OCI-LY3 (cell line): Measurements from ENCODE around the gene PTCSC3.

Experiments
- H2AFZ ChIP-seq: fragments of 200-600, 300-600 bp; shearing (Covaris generic); 2 replicates; pipeline ENCODE4 v1.6.0; 2014; ENCODE audit warnings: antibody characterized with exemption, low read depth, low read length
- H3K27ac ChIP-seq: fragments of 200-600, 300-600 bp; sonication (generic); 2 replicates; pipeline ENCODE4 v1.5.1; 2014; ENCODE audit warnings: mild to moderate bottlenecking, low read length, moderate library complexity, mixed read lengths
- H3K27me3 ChIP-seq: fragments of 200-600, 300-600 bp; sonication (generic); 2 replicates; pipeline ENCODE4 v1.6.1; 2014; ENCODE audit warnings: low read depth, low read length, mixed read lengths
- H3K36me3 ChIP-seq: fragments of 200-600, 300-600 bp; sonication (generic); replicated peaks from 2 replicates; pipeline ENCODE3; 2014; ENCODE audit warnings: low read depth, low read length, mixed read lengths
- H3K4me1 ChIP-seq: fragments of 300-600, 200-600 bp; sonication (generic); 2 replicates; pipeline ENCODE4 v1.6.1; 2014; ENCODE audit warnings: low read length, mixed read lengths
- H3K4me2 ChIP-seq: fragments of 200-600, 300-600 bp; sonication (generic); 2 replicates; pipeline ENCODE4 v1.6.1; 2014; ENCODE audit warnings: low read length, mixed read lengths
- H3K4me3 ChIP-seq: fragments of 300-600, 200-600 bp; sonication (generic); 2 replicates; pipeline ENCODE4 v1.5.1; 2014; ENCODE audit warnings: antibody characterized with exemption, mild to moderate bottlenecking, low read length, moderate library complexity
- H3K79me2 ChIP-seq: fragments of 300-600, 200-600 bp; shearing (Covaris generic); 2 replicates; pipeline ENCODE4 v1.6.1; 2014; ENCODE audit warnings: mild to moderate bottlenecking, low read length, mixed read lengths
- H3K9ac ChIP-seq: fragments of 300-600, 200-600 bp; shearing (Covaris generic); 2 replicates; pipeline ENCODE4 v1.6.0; 2014; ENCODE audit warnings: mild to moderate bottlenecking, low read length, moderate library complexity
- H3K9me3 ChIP-seq: fragments of 200-600, 300-600 bp; shearing (Covaris generic); 2 replicates; pipeline ENCODE4 v1.6.1; 2014; ENCODE audit warnings: low read length, mixed read lengths; ENCODE audit not compliant: insufficient read depth
- H4K20me1 ChIP-seq: fragments of 200-600, 300-600 bp; sonication (generic); 2 replicates; pipeline ENCODE4 v1.6.1; 2016; ENCODE audit warnings: low read length, mixed read lengths; ENCODE audit not compliant: insufficient read depth
- EZH2phosphoT487 ChIP-seq: fragments of 200-600 bp; shearing (Covaris generic); IDR thresholded peaks from 2 replicates; pipeline ENCODE4 v1.6.1; 2018; ENCODE audit warnings: antibody characterized with exemption, mixed run types, low read depth
- TF ChIP-seq, protein P1 (sequence below): fragments of 200-600, 300-600 bp; sonication (generic); IDR thresholded peaks from 2 replicates; pipeline ENCODE4 v1.5.1; 2014; ENCODE audit warnings: antibody characterized with exemption, low read length, low read depth

PTCSC3 gene

DNA sequence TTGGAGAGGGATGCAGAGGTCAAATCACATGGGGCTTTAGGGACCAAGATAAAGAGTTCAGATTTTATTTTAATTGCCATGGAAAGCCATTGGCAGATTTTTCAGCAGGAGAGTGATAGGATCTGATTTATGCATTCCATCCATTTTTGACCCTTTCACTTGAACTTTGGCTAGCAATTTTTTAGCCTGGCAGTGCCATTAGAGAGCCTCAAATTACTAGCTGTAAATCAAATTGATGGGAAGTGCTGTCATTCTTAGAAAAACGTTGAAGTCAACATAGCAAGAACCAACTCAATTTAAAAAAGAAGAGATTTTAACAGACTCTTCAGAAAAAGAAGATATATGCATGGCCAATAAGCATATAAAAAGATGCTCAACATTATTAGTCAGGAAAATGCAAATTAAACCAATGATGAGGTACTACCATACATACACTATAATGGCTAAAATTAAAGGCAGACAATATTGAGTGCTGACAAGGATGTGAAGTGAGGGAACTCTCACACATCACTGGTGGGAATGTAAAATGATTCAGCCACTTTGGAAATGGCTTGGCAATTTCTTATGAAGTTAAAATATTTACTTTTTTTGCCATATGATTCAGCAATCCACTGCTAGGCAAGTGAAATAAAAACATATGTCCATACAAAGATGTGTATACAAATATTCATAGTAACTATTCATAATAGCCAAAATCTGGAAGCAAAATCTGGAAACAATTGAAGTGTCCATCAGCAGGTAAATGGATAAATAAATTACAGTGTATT is 89.7 kb downstream of the PTCSC3 start:
- H3K4me1 ChIP-seq = no peaks in the 10 kb centered on the region
- H3K4me2 ChIP-seq = no peak overlapping the region
- no peaks in the 10 kb centered on the region for H4K20me1 ChIP-seq
- H3K27ac ChIP-seq = no peak overlapping the region
- peaks cover 30% of the 10 kb centered on the region for H3K27me3 ChIP-seq
- H3K4me3 ChIP-seq = no peak overlapping the region
- H3K9me3 ChIP-seq = no peaks in the 10 kb centered on the region
- no peak overlapping the region for H2AFZ ChIP-seq
- H3K36me3 ChIP-seq = no peaks in the 10 kb centered on the region
- no peaks in the 10 kb centered on the region for H3K79me2 ChIP-seq
- TF ChIP-seq EZH2phosphoT487 = no peak
- TF ChIP-seq, protein P1, sequence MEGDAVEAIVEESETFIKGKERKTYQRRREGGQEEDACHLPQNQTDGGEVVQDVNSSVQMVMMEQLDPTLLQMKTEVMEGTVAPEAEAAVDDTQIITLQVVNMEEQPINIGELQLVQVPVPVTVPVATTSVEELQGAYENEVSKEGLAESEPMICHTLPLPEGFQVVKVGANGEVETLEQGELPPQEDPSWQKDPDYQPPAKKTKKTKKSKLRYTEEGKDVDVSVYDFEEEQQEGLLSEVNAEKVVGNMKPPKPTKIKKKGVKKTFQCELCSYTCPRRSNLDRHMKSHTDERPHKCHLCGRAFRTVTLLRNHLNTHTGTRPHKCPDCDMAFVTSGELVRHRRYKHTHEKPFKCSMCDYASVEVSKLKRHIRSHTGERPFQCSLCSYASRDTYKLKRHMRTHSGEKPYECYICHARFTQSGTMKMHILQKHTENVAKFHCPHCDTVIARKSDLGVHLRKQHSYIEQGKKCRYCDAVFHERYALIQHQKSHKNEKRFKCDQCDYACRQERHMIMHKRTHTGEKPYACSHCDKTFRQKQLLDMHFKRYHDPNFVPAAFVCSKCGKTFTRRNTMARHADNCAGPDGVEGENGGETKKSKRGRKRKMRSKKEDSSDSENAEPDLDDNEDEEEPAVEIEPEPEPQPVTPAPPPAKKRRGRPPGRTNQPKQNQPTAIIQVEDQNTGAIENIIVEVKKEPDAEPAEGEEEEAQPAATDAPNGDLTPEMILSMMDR = no peak
- H3K9ac ChIP-seq = no peak overlapping the region

GRCh38 chr14:36085861-36086260 is 90.7 kb downstream of the PTCSC3 start:
- no peak overlapping the region for H3K9ac ChIP-seq
- no peaks in the 10 kb centered on the region for H3K4me1 ChIP-seq
- H3K4me2 ChIP-seq = no peak overlapping the region
- peaks cover 30% of the 10 kb centered on the region for H3K27me3 ChIP-seq
- no peak overlapping the region for H3K27ac ChIP-seq
- H3K4me3 ChIP-seq = no peak overlapping the region
- H3K79me2 ChIP-seq = no peaks in the 10 kb centered on the region
- H2AFZ ChIP-seq = no peak overlapping the region
- H3K9me3 ChIP-seq = no peaks in the 10 kb centered on the region
- no peaks in the 10 kb centered on the region for H3K36me3 ChIP-seq
- H4K20me1 ChIP-seq = no peaks in the 10 kb centered on the region
- TF ChIP-seq, protein P1 = no peak
- no peak for TF ChIP-seq EZH2phosphoT487
